H1 (cell line): Measurements from ENCODE around the gene PCBP4. TPM values are rescaled to one million over a fixed set of nuclear protein-coding genes. Genes with fewer than 3 reads are reported as not detected.

Experiments
- CHD7 ChIP-seq: fragments of 300-600 bp; sonication (generic); IDR thresholded peaks from 2 replicates; pipeline ENCODE4 v1.7.1; 2012; ENCODE audit warnings: low read length, moderate library complexity, mild to moderate bottlenecking, inconsistent platforms; ENCODE audit not compliant: insufficient replicate concordance
- EZH2 ChIP-seq: fragments of 200-600 bp; sonication (generic); IDR thresholded peaks from 2 replicates; pipeline ENCODE4 v1.7.1; 2012; ENCODE audit warnings: low read depth, mild to moderate bottlenecking, moderate library complexity, low read length, inconsistent platforms; ENCODE audit not compliant: severe bottlenecking
- polyA plus RNA-seq, 7 experiments: library from polyadenylated mRNA; depleted of rRNA in 3 of 7; stranded (reverse) in 5 of 7; unstranded in 2 of 7; fragments of >200 nt in 5 of 7; fragments of 200-250 nt in 2 of 7; gene quantifications; 1 replicate in 5 of 7; 2 replicates in 1 of 7; 4 replicates in 1 of 7; pipeline versions ENCODE4 v1.2.1 to v1.2.3, GENCODE V29; 2011 to 2013; ENCODE audit warnings: missing spikeins in 2 of 7, mixed read lengths in 2 of 7
- total RNA-seq: library from RNA; stranded (reverse); fragmentation: NEBNext Ultra II Directional; extraction: Animal tissue kit (Norgen Biotek cat#: 25700); gene quantifications from 2 replicates; pipeline ENCODE4 v1.2.1, GENCODE V29; 2021

Gene PCBP4
- total and polyA plus RNA-seq, 2 of the 8 experiments (the other 6 are each of a cell fraction or from before 2014, with no cell fraction given): 16.4 to 34.1 TPM

GRCh38 chr3:51937611-51938450, 29.4 kb downstream of the PCBP4 start (continued):
- TF ChIP-seq CHD7 (no peak), EZH2 (no peak)
